ENCODE measurements around the gene PRXL2B.

The PRXL2B gene

DNA sequence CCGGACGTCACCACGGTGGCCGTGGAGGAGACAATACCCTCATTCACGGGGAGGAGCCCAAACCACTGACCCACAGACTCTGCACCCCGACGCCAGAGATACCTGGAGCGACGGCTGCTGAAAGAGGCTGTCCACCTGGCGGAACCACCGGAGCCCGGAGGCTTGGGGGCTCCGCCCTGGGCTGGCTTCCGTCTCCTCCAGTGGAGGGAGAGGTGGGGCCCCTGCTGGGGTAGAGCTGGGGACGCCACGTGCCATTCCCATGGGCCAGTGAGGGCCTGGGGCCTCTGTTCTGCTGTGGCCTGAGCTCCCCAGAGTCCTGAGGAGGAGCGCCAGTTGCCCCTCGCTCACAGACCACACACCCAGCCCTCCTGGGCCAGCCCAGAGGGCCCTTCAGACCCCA lies 23.4 kb upstream of the PRXL2B start:
- DNase-seq (ENCODE audit: low spot score) (no peak), ATAC-seq (ENCODE audit: low read depth) (no peak)
- Histone ChIP-seq H3K36me3 (ENCODE audit: low read depth) (no peaks in the 10 kb centered on the region), H3K4me1 (ENCODE audit: insufficient read depth, poor library complexity, severe bottlenecking) (no peaks in the 10 kb centered on the region), H3K27me3 (ENCODE audit: insufficient read depth, poor library complexity, severe bottlenecking) (peaks cover 11% of the 10 kb centered on the region), H3K27ac (ENCODE audit: poor library complexity, severe bottlenecking) (no peak overlapping the region), H3K4me3 (ENCODE audit: severe bottlenecking) (no peak overlapping the region), H3K9me3 (ENCODE audit: severe bottlenecking) (no peaks in the 10 kb centered on the region)
- TF ChIP-seq, protein P1, sequence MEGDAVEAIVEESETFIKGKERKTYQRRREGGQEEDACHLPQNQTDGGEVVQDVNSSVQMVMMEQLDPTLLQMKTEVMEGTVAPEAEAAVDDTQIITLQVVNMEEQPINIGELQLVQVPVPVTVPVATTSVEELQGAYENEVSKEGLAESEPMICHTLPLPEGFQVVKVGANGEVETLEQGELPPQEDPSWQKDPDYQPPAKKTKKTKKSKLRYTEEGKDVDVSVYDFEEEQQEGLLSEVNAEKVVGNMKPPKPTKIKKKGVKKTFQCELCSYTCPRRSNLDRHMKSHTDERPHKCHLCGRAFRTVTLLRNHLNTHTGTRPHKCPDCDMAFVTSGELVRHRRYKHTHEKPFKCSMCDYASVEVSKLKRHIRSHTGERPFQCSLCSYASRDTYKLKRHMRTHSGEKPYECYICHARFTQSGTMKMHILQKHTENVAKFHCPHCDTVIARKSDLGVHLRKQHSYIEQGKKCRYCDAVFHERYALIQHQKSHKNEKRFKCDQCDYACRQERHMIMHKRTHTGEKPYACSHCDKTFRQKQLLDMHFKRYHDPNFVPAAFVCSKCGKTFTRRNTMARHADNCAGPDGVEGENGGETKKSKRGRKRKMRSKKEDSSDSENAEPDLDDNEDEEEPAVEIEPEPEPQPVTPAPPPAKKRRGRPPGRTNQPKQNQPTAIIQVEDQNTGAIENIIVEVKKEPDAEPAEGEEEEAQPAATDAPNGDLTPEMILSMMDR (IDR thresholded peaks at IDR 0.05; ENCODE audit: poor library complexity, severe bottlenecking): no peak

GRCh38 chr1:2564006-2564814 lies 22.4 kb upstream of the PRXL2B start:
- H3K4me3 ChIP-seq (ENCODE audit: severe bottlenecking): no peak overlapping the region
- H3K27ac ChIP-seq (ENCODE audit: poor library complexity, severe bottlenecking): no peak overlapping the region
- no peaks in the 10 kb centered on the region for H3K4me1 ChIP-seq (ENCODE audit: insufficient read depth, poor library complexity, severe bottlenecking)
- no peaks in the 10 kb centered on the region for H3K9me3 ChIP-seq (ENCODE audit: severe bottlenecking)
- H3K36me3 ChIP-seq (ENCODE audit: low read depth): no peaks in the 10 kb centered on the region
- DNase-seq (ENCODE audit: low spot score): no peak
- peaks cover 11% of the 10 kb centered on the region for H3K27me3 ChIP-seq (ENCODE audit: insufficient read depth, poor library complexity, severe bottlenecking)
- TF ChIP-seq, protein P1 (IDR thresholded peaks at IDR 0.05; ENCODE audit: poor library complexity, severe bottlenecking): no peak
- no peak for ATAC-seq (ENCODE audit: low read depth)

GRCh38 chr1:2564815-2565374 lies 21.7 kb upstream of the PRXL2B start:
- H3K4me1 ChIP-seq (ENCODE audit: insufficient read depth, poor library complexity, severe bottlenecking): no peaks in the 10 kb centered on the region

GRCh38 chr1:2566101-2567045 lies 20.2 kb upstream of the PRXL2B start:
- DNase-seq (ENCODE audit: low spot score) (no peak), ATAC-seq (ENCODE audit: low read depth) (peak; percentile 35; the same call in 2 of the 3 replicates)
- TF ChIP-seq, protein P1 (IDR thresholded peaks at IDR 0.05; ENCODE audit: poor library complexity, severe bottlenecking): no peak
- H3K27ac ChIP-seq (ENCODE audit: poor library complexity, severe bottlenecking): no peak overlapping the region
- H3K27me3 ChIP-seq (ENCODE audit: insufficient read depth, poor library complexity, severe bottlenecking): peaks cover 11% of the 10 kb centered on the region
- H3K4me1 ChIP-seq (ENCODE audit: insufficient read depth, poor library complexity, severe bottlenecking): no peaks in the 10 kb centered on the region
- H3K9me3 ChIP-seq (ENCODE audit: severe bottlenecking): no peaks in the 10 kb centered on the region
- H3K4me3 ChIP-seq (ENCODE audit: severe bottlenecking): no peak overlapping the region
- no peaks in the 10 kb centered on the region for H3K36me3 ChIP-seq (ENCODE audit: low read depth)

More at GRCh38 chr1:2564815-2565374, 21.7 kb upstream of the PRXL2B start:
- H3K9me3 ChIP-seq (ENCODE audit: severe bottlenecking): no peaks in the 10 kb centered on the region
- no peak overlapping the region for H3K27ac ChIP-seq (ENCODE audit: poor library complexity, severe bottlenecking)
- TF ChIP-seq, protein P1 (IDR thresholded peaks at IDR 0.05; ENCODE audit: poor library complexity, severe bottlenecking): no peak
- H3K27me3 ChIP-seq (ENCODE audit: insufficient read depth, poor library complexity, severe bottlenecking): peaks cover 11% of the 10 kb centered on the region
- H3K4me3 ChIP-seq (ENCODE audit: severe bottlenecking): no peak overlapping the region
- H3K36me3 ChIP-seq (ENCODE audit: low read depth): no peaks in the 10 kb centered on the region
- ATAC-seq (ENCODE audit: low read depth): no peak
- no peak for DNase-seq (ENCODE audit: low spot score)
